Immature natural killer cell (primary cell): Measurements from ENCODE around the gene ZSWIM6. TPM values are rescaled to one million over a fixed set of nuclear protein-coding genes. Genes with fewer than 3 reads are reported as not detected.

Experiments used
- DNase-seq, 3 donors: peaks; one replicate each; pipeline ENCODE4 v3.0.0; 2022; ENCODE audit warnings: mixed read lengths in 1 of 3
- H3K27ac Mint-ChIP-seq, 6 donors: one replicate each; pipeline ENCODE4 v1.8.0; 2020; ENCODE audit warnings: mixed read lengths in 6 of 6, mild to moderate bottlenecking in 5 of 6, inconsistent platforms in 4 of 6, moderate library complexity in 3 of 6
- H3K27me3 Mint-ChIP-seq, 3 donors: one replicate each; pipeline ENCODE4 v1.8.0; 2020 to 2021; ENCODE audit warnings: low read depth in 3 of 3, mild to moderate bottlenecking in 3 of 3, mixed read lengths in 3 of 3, moderate library complexity in 3 of 3, inconsistent platforms in 1 of 3
- H3K36me3 Mint-ChIP-seq, 3 donors: one replicate each; pipeline ENCODE4 v1.8.0; 2020; ENCODE audit warnings: mixed read lengths in 3 of 3, inconsistent platforms in 2 of 3, mild to moderate bottlenecking in 2 of 3
- H3K4me1 Mint-ChIP-seq, 2 donors: one replicate each; pipeline ENCODE4 v1.8.0; 2020; ENCODE audit warnings: inconsistent platforms in 2 of 2, mild to moderate bottlenecking in 2 of 2, mixed read lengths in 2 of 2, moderate library complexity in 1 of 2
- H3K4me3 Mint-ChIP-seq, 5 donors: one replicate each; pipeline ENCODE4 v1.8.0; 2020; ENCODE audit warnings: mild to moderate bottlenecking in 5 of 5, mixed read lengths in 5 of 5, inconsistent platforms in 3 of 5, moderate library complexity in 3 of 5
- H3K9me3 Mint-ChIP-seq, 6 donors: one replicate each; pipeline ENCODE4 v1.8.0; 2020; ENCODE audit warnings: mild to moderate bottlenecking in 6 of 6, mixed read lengths in 6 of 6, inconsistent platforms in 4 of 6, moderate library complexity in 3 of 6
- polyA plus RNA-seq, 3 donors: library from polyadenylated mRNA; unstranded; fragments of 300-500 nt; fragmentation: Illumina TruSeq; gene quantifications; one replicate each; pipeline ENCODE4 v1.2.3, GENCODE V29; 2021

The ZSWIM6 gene
- polyA plus RNA-seq, 3 donors from 2014 or later, result 0.40 to 0.76 (median 0.43) TPM

GRCh38 chr5:61370506-61370905 is 38.4 kb downstream of the ZSWIM6 start:
- no peaks in the 10 kb centered on the region for H3K9me3 Mint-ChIP-seq
- no peaks in the 10 kb centered on the region for H3K27me3 Mint-ChIP-seq
- no peak overlapping the region for H3K27ac Mint-ChIP-seq
- no peak overlapping the region for H3K4me3 Mint-ChIP-seq
- no peak for DNase-seq
- H3K36me3 Mint-ChIP-seq, result peaks cover 0 to 3% (median 0%) of the 10 kb centered on the region in 3 donors
- H3K4me1 Mint-ChIP-seq, result peaks cover 2 to 3% of the 10 kb centered on the region in 2 donors

- Mint-ChIP-seq H3K27me3 (no peaks in the 10 kb centered on the region), H3K4me1 (peaks cover 0 to 3% of the 10 kb centered on the region in 2 donors), H3K27ac (no peak overlapping the region), H3K4me3 (no peak overlapping the region), H3K9me3 (no peaks in the 10 kb centered on the region), H3K36me3 (peaks cover 0 to 3% (median 0%) of the 10 kb centered on the region in 3 donors)
- DNase-seq, result no peak
These were observed 39.4 kb downstream of the ZSWIM6 start for GRCh38 chr5:61371474-61371873.

GRCh38 chr5:61379677-61380076 is 47.6 kb downstream of the ZSWIM6 start:
- Mint-ChIP-seq H3K9me3 (no peaks in the 10 kb centered on the region), H3K27me3 (no peaks in the 10 kb centered on the region), H3K36me3 (peaks cover 0 to 3% (median 0%) of the 10 kb centered on the region in 3 donors), H3K4me3 (no peak overlapping the region), H3K27ac (no peak overlapping the region), H3K4me1 (peaks cover 0 to 5% of the 10 kb centered on the region in 2 donors)
- DNase-seq, result no peak

DNA sequence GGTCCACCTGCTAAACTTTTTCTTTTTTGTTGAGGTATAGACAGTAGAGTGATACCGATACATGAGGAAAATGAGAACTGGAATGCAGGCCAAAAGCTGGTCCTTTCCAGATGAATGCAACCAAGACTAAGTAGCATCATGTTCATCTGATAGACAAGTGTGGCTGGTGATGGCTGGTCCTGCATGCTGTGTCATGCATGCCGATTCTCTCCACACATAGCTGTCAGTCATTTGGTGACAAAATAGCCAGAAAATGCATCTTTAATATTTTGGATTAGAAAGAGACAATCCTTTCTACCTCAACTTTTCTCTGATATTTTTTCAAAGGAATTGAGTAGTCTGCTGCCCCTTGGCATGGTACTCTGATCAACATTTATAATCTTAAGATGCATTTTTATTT is 49.9 kb downstream of the ZSWIM6 start:
- no peaks in the 10 kb centered on the region for H3K36me3 Mint-ChIP-seq
- H3K4me3 Mint-ChIP-seq, result no peak overlapping the region
- H3K27me3 Mint-ChIP-seq, result no peaks in the 10 kb centered on the region
- no peaks in the 10 kb centered on the region for H3K9me3 Mint-ChIP-seq
- peaks cover 2 to 5% of the 10 kb centered on the region in 2 donors for H3K4me1 Mint-ChIP-seq
- H3K27ac Mint-ChIP-seq, result no peak overlapping the region
- DNase-seq, result no peak

DNA sequence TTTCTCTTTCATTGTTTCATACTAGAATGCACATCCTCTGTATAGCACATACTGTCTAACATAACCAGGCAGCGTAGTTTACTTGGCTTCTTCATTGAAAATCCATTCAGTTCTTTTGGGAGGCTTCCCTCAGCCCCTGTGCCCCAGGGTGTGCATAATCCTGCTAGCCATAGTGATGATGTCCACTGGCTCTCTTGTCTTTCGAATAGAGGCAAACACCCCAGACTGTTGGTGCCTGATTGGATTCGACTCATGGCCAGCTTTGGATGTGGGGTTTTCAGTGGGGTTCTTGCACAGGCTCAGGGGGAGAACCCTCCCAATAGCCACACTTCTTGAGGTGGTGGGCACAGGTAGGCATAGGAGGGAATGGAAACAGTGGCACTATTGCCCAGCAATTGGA is 53.6 kb downstream of the ZSWIM6 start:
- H3K9me3 Mint-ChIP-seq, result no peaks in the 10 kb centered on the region
- DNase-seq, result no peak
- no peaks in the 10 kb centered on the region for H3K36me3 Mint-ChIP-seq
- H3K4me1 Mint-ChIP-seq, result peaks cover 2 to 19% of the 10 kb centered on the region in 2 donors
- no peaks in the 10 kb centered on the region for H3K27me3 Mint-ChIP-seq
- no peak overlapping the region for H3K4me3 Mint-ChIP-seq
- peak overlapping the region in 1 of 6 donors; percentile 59 for H3K27ac Mint-ChIP-seq

DNA sequence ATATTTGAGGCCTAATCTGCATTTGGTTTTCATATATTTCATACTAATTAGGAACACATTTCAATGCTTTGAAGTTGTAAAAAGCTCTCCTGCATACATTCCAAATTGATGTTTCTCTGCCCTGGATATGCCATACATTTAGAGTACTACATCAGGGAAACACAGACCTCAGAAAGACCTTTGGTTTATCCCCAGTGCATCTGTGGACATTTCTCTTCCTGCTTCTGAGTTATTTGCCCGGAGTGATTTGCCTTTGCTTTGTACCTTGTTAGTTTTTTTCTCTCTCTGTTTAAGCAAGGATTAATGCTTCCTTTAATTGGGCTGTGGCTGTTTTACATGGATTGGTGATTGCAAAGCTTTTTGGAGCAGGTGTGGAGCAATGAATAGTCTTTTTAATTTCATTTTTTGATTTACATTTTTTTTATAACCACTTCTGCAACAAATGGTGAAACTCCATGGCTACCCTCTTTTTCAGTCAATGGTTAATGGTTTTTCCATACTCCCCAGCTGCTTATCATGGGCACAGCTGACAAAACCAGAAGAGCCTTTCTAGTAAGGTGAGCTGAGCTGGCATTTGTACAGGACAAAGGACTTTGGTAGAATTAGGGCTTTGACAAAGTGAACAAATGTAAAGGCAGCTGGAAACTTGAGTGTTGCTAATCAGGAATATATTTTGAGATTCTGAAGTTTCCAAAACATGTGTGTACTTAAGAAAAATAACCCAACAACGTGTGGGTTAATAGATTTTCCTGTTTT is 54.2 kb downstream of the ZSWIM6 start:
- H3K4me1 Mint-ChIP-seq, result peaks cover 2 to 19% of the 10 kb centered on the region in 2 donors
- no peak overlapping the region for H3K4me3 Mint-ChIP-seq
- H3K36me3 Mint-ChIP-seq, result peaks cover 0 to under 1% (median 0%) of the 10 kb centered on the region in 3 donors
- no peak overlapping the region for H3K27ac Mint-ChIP-seq
- no peaks in the 10 kb centered on the region for H3K27me3 Mint-ChIP-seq
- no peak for DNase-seq
- no peaks in the 10 kb centered on the region for H3K9me3 Mint-ChIP-seq

GRCh38 chr5:61389609-61390008 is 57.6 kb downstream of the ZSWIM6 start:
- H3K36me3 Mint-ChIP-seq, result peaks cover 0 to 5% (median 3%) of the 10 kb centered on the region in 3 donors
- peaks cover 2 to 22% of the 10 kb centered on the region in 2 donors for H3K4me1 Mint-ChIP-seq
- no peak overlapping the region for H3K27ac Mint-ChIP-seq
- no peaks in the 10 kb centered on the region for H3K27me3 Mint-ChIP-seq
- no peaks in the 10 kb centered on the region for H3K9me3 Mint-ChIP-seq
- H3K4me3 Mint-ChIP-seq, result no peak overlapping the region
- no peak for DNase-seq

DNA sequence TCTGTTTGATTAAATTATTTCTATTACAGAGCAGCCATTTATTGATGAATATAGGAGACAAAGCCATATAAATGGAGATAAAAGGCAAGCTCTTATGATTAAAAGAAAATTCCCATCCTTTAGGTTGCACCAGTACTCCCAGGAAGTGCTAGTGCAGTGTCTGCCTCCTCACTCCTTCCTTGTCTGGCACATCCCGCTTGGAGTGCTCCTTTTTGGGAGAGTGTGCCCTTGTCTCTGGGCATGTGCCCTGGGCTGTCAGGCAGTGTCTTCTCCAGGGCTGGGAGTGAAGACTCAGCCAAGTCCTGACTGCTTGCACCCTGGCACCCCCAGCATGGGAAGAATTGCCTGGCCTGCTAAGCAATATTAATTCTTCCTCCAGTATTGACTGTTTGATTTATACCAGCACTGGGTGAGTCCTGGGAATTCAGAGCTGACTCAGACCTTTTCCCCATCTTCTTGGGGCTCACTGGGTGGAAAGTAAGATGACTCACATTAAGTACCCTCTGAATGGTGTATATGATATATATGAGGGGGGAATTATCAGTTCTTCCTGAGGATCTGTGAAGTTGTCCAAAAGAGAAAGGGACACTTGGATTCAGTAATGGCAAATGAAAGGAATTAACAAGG is 62.1 kb downstream of the ZSWIM6 start:
- peaks cover 0 to 5% (median 3%) of the 10 kb centered on the region in 3 donors for H3K36me3 Mint-ChIP-seq
- no peak for DNase-seq
- H3K9me3 Mint-ChIP-seq, result no peaks in the 10 kb centered on the region
- peaks cover 0 to 13% of the 10 kb centered on the region in 2 donors for H3K4me1 Mint-ChIP-seq
- no peak overlapping the region for H3K4me3 Mint-ChIP-seq
- H3K27ac Mint-ChIP-seq, result no peak overlapping the region
- peaks cover 0 to 3% (median 0%) of the 10 kb centered on the region in 3 donors for H3K27me3 Mint-ChIP-seq

DNA sequence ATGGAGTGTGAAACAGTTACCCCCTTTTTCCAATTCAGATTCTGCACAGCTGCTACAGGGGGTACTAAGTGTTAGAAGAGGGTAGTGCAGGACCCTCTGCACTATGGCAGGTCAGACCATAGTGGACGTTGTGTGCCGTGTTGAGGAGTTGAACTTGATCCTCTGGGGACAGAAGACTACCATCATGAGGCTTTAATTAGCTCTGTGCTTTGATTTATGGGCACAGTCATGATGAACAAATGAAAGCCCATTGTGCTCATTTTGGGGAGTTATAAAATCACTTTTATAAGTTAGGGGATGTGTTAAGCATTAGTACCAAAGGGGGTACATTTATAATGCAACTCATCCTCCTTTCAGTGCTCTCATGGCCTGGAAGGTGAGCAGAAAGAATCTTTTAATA is 62.7 kb downstream of the ZSWIM6 start:
- Mint-ChIP-seq H3K9me3 (no peaks in the 10 kb centered on the region), H3K4me3 (no peak overlapping the region), H3K27ac (no peak overlapping the region), H3K36me3 (peaks cover 0 to 5% (median 3%) of the 10 kb centered on the region in 3 donors), H3K4me1 (peaks cover 0 to 11% of the 10 kb centered on the region in 2 donors), H3K27me3 (peaks cover 0 to 3% (median 0%) of the 10 kb centered on the region in 3 donors)
- no peak for DNase-seq

GRCh38 chr5:61397238-61397637 is 65.2 kb downstream of the ZSWIM6 start:
- Mint-ChIP-seq H3K4me3 (no peak overlapping the region), H3K27ac (no peak overlapping the region), H3K36me3 (peaks cover 0 to 3% (median 0%) of the 10 kb centered on the region in 3 donors), H3K4me1 (no peaks in the 10 kb centered on the region), H3K27me3 (peaks cover 0 to 3% (median 0%) of the 10 kb centered on the region in 3 donors), H3K9me3 (no peaks in the 10 kb centered on the region)
- DNase-seq, result no peak

DNA sequence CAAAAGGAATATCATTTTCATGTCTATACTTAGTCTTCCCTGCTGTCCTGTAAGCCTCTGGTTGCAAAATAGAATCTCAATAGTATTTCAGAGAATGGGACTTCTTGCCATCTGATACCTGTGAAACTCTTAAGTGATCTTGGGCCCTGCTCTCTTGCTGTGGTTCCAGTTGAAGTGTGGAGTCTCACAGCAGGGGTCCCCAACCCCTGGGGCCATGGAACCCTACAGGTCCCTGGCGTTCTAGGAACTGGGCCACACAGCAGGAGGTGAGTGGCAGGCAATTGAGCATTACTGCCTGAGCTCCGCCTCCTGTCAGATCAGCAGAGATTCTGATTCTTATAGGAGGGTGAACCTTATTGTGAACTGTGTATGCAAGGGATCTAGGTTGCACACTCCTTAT is 65.9 kb downstream of the ZSWIM6 start:
- no peak overlapping the region for H3K27ac Mint-ChIP-seq
- H3K9me3 Mint-ChIP-seq, result no peaks in the 10 kb centered on the region
- no peak for DNase-seq
- H3K4me1 Mint-ChIP-seq, result peaks cover 0 to 3% of the 10 kb centered on the region in 2 donors
- peaks cover 0 to 3% (median 0%) of the 10 kb centered on the region in 3 donors for H3K36me3 Mint-ChIP-seq
- peaks cover 0 to 3% (median 0%) of the 10 kb centered on the region in 3 donors for H3K27me3 Mint-ChIP-seq
- H3K4me3 Mint-ChIP-seq, result no peak overlapping the region

DNA sequence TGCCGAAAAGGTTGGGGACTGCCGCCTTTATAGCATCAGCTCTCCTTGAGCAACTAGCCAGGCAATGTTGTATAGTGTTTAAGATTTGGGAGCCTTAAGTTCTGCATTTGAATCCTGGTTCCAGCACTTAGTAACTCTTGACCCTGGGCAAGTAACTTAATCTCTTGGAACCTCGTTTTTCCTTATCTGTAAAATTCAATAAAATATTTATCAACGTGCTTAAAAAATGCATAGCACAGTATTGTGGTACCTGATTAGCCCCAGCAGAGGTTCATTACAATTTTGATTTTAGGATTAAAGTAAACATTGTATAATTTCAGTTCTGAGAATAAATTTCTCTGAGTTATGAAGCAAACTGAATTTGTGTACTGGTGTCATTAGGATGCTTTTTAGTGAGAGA is 66.4 kb downstream of the ZSWIM6 start:
- H3K27me3 Mint-ChIP-seq, result peaks cover 0 to 3% (median 0%) of the 10 kb centered on the region in 3 donors
- H3K4me3 Mint-ChIP-seq, result no peak overlapping the region
- H3K36me3 Mint-ChIP-seq, result peaks cover 0 to 3% (median 0%) of the 10 kb centered on the region in 3 donors
- no peak overlapping the region for H3K27ac Mint-ChIP-seq
- H3K9me3 Mint-ChIP-seq, result no peaks in the 10 kb centered on the region
- no peak for DNase-seq
- peaks cover 0 to 6% of the 10 kb centered on the region in 2 donors for H3K4me1 Mint-ChIP-seq

DNA sequence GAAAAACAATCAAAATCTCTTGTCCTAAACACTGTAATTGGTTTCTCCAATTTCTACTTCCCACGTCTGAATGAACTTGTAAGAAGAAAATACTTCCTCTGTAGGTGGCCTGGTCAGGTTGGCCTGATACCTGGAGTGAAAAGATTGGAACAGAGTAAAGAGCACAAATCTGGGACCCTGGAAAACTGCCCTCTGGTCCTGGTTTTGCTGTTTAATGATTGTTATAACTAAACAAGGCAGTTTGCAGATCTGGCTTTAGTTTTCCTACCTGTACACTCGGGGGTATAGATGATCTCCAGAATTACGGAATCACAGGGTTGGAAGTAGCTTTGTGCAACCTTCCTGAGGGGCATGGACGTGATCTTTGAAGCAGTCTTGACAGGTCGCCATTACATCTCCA is 67.6 kb downstream of the ZSWIM6 start:
- DNase-seq, result no peak
- H3K9me3 Mint-ChIP-seq, result no peaks in the 10 kb centered on the region
- H3K27ac Mint-ChIP-seq, result no peak overlapping the region
- peaks cover 0 to 3% (median 0%) of the 10 kb centered on the region in 3 donors for H3K27me3 Mint-ChIP-seq
- H3K36me3 Mint-ChIP-seq, result no peaks in the 10 kb centered on the region
- no peak overlapping the region for H3K4me3 Mint-ChIP-seq
- peaks cover 0 to 6% of the 10 kb centered on the region in 2 donors for H3K4me1 Mint-ChIP-seq

- Mint-ChIP-seq H3K27ac (peak overlapping the region in 2 of 6 donors; percentile 19 to 29), H3K9me3 (no peaks in the 10 kb centered on the region), H3K36me3 (no peaks in the 10 kb centered on the region), H3K4me3 (no peak overlapping the region), H3K4me1 (peaks cover 0 to 6% of the 10 kb centered on the region in 2 donors), H3K27me3 (no peaks in the 10 kb centered on the region)
- DNase-seq, result no peak
These were observed 69.7 kb downstream of the ZSWIM6 start for GRCh38 chr5:61401726-61402125.
